ENCODE results near the gene CELF5. TPM values are rescaled to one million over a fixed set of nuclear protein-coding genes. Genes with fewer than 3 reads are reported as not detected.
A peak's percentile ranks its signal among the peaks of the same experiment; 100 is the strongest.
"Not testable (repeated sequence)": the region's sequence is repeated elsewhere in the genome, so short reads cannot be mapped to it uniquely, and the experiment has no call there.

CELF5 gene
- polyA plus RNA-seq, 1 donor from 2014 or later, result not detected

DNA sequence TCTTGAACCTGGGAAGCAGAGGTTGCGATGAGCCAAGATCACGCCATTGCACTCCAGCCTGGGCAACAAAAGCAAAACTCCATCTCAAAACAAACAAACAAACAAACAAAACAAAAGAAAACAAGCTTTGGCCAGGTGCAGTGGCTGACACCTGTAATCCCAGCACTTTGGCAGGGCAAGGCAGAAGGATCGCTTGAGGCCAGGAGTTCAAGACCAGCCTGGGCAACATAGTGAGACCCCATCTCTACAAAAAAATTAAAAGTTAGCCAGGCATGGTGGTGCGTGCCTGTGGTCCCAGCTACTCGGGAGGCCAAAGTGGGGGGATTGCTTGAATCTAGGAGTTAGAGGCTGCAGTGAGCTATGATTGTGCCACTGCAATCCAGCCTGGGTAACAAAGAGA lies 64.0 kb downstream of the CELF5 start:
- H3K27me3 Mint-ChIP-seq, H3K4me1 Mint-ChIP-seq, H3K36me3 Mint-ChIP-seq, H3K4me3 Mint-ChIP-seq, H3K9me3 Mint-ChIP-seq, H3K27ac Mint-ChIP-seq: not testable (repeated sequence)

DNA sequence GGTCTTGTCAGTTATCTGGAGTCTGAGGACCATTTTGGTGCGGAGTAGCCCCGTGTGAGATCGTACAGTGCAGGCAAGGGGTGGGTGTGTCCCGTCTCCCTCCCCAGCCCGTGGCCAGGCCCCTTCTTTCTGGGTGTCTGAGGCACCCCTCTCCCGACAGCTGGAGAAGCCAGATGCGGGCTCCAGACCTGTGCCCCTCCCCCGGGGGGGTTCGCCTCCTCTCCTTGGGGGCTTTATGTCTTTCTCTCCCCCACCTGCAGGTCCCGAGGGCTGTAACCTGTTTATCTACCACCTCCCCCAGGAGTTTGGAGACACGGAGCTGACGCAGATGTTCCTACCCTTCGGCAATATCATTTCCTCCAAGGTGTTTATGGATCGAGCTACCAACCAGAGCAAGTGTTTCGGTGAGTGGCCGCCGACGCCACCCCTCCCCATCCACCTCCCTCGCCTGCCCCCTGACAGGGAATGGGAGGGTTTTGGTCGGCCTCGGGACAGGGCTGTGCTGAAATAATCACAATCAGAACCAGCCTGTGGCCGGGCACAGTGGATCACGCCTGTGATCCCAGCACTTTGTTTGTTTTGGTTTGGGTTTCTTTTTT lies 65.6 kb downstream of the CELF5 start:
- Mint-ChIP-seq H3K4me1 (peaks cover 0 to 2% (median 0%) of the 10 kb centered on the region in 3 donors), H3K9me3 (peaks cover 0 to 2% (median 0%) of the 10 kb centered on the region in 3 donors), H3K27me3 (peaks cover 15% of the 10 kb centered on the region), H3K27ac (no peak overlapping the region), H3K4me3 (no peak overlapping the region), H3K36me3 (no peaks in the 10 kb centered on the region)

DNA sequence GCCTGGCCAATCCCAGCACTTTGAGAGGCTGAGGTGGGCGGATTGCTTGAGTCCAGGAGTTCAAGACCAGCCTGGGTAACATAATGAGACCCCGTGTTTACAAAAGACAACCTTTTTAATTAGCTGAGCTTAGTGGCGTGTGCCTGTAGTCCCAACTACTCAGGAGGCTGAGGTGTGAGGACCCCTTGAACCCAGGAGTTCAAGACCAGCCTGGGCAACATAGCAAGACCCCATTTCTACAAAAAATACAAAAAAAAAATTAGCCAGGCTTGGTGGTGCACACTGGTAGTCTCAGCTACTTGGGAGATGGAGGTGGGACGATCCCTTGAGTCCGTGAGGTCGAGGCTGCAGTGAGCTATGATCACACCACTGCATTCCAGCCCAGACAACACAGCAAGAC lies 66.4 kb downstream of the CELF5 start:
- not testable (repeated sequence) for H3K36me3 Mint-ChIP-seq, H3K27ac Mint-ChIP-seq, H3K4me3 Mint-ChIP-seq, H3K9me3 Mint-ChIP-seq, H3K4me1 Mint-ChIP-seq
- peaks cover 16% of the 10 kb centered on the region for H3K27me3 Mint-ChIP-seq

DNA sequence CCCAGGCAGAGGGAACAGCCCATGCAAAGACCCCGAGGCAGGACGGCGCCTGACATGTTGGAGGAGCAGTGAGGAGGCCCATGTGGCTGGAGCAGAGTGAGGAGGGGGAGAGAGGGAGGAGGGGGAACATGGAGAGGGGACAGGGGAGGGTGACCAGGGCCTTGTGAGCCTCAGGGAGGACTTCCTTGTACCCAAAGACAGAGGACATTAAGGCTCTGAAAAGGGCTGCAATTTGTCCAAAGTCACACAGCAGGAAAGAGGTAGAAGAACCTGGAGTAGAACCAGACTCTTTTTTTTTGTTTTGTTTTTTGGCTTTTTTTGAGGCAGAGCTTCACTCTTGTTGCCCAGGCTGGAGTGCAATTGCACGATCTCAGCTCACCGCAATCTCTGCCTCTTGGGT lies 67.2 kb downstream of the CELF5 start:
- H3K27ac Mint-ChIP-seq, result no peak overlapping the region
- H3K27me3 Mint-ChIP-seq, result peaks cover 14% of the 10 kb centered on the region

DNA sequence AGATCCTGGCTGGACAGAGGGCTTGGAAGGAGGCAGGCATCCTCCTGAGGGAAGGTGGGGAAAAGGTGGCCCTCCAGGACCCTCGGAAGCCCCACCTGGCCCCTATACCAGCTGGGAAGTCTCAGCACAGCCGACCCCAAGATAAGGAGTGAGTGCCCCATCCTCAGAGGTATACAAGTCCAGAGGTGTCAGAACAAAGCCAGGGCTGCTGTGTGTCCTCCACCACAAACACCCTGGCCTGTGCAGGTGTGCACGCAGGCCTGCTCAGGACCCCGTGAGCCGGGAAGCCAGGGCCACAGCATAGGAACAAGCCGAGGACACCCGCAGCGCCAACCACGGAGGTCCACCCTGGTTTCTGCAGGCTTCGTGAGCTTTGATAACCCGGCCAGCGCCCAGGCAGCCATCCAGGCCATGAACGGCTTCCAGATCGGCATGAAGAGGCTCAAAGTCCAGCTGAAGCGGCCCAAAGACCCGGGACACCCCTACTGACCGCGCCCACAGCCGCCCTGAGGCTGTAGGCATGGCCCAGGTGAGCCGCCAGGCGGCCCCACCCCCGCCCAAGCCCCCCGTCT lies 68.6 kb downstream of the CELF5 start:
- Mint-ChIP-seq H3K4me1 (no peaks in the 10 kb centered on the region), H3K27ac (no peak overlapping the region), H3K27me3 (peaks cover 14% of the 10 kb centered on the region), H3K4me3 (no peak overlapping the region), H3K9me3 (no peaks in the 10 kb centered on the region), H3K36me3 (no peaks in the 10 kb centered on the region)

More for the DNA sequence above, 67.2 kb downstream of the CELF5 start:
- no peak overlapping the region for H3K4me3 Mint-ChIP-seq
- H3K4me1 Mint-ChIP-seq, result peaks cover 0 to 2% (median 0%) of the 10 kb centered on the region in 3 donors
- H3K36me3 Mint-ChIP-seq, result no peaks in the 10 kb centered on the region
- H3K9me3 Mint-ChIP-seq, result no peaks in the 10 kb centered on the region

DNA sequence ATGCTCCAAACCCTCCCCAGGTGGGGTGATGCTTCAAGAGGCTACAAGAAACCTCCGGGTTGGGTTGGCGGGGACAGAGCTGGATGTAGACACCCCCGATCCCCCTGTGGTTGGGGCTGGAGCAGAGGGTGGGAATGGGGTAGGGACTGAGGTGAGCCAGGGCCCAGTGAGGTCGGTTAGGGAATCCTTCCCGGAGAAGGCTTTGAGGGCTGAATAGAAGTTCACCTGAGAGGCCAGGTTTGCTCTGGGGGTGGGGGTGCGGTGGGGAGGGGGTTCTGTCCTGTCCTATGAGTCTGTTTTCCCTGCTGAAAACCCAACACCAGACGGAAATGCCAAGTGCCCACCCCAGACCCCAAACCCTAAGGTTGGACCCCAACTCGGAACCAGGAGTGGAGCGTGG lies 69.1 kb downstream of the CELF5 start:
- Mint-ChIP-seq H3K4me3 (no peak overlapping the region), H3K4me1 (no peaks in the 10 kb centered on the region), H3K27ac (no peak overlapping the region), H3K27me3 (peaks cover 14% of the 10 kb centered on the region), H3K36me3 (no peaks in the 10 kb centered on the region), H3K9me3 (no peaks in the 10 kb centered on the region)

DNA sequence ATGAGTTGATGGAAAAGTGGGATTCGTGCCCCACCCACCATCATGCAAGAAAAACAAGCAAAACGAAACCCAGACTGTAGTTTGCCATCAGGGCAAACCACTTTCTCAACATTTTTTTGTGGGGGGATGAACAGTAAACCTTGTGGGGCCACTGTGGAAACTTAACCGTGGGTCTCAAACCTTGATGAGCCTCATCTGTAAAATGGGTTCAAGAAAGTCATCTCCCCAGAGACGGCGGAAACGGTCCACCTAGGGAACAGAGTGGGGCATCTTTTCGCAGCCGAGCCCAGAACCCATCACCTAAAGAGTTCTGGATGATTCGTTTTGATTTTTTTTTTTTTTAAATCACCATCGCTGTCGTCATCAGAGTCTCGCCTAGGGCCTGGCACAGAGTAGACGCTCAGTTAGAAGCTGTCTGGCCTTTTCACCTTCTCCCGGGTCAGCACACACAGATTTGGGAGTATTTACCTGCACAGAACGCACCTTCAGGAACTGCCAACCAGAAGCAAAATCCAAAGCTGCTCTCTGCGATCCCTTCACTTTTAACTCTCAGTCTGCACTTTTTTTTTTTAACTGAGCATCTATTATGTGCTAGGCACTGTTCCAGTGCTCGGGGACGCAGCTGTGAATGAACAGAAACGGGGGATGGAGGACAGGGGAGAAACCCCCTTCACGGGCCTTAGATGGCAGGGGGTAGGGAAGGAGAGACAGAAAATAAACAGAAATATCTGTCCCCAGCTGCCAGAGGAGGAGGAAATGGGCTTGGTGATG lies 69.8 kb downstream of the CELF5 start:
- Mint-ChIP-seq H3K4me1 (no peaks in the 10 kb centered on the region), H3K27me3 (peaks cover 16% of the 10 kb centered on the region), H3K27ac (no peak overlapping the region), H3K36me3 (no peaks in the 10 kb centered on the region), H3K4me3 (no peak overlapping the region), H3K9me3 (peaks cover 0 to 2% (median 2%) of the 10 kb centered on the region in 3 donors)

DNA sequence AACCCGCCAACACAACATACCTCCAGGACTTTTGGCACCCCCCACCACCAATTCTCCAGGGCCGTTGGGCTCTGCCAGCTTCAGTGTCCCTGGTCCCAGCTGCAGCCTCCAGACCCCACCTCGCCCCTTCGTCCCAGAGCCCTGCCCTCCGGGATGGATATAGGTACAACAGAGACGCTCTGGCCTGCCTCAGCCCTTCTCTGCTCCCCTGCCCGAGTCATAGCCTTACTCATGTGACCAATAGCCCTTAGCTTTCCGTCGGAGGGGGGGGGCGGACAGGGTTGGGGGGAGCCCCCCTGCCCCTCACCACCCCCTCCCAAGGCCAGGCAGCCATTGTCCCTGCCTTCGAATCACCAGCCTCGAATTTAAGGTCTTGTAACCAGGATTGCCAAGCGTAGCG lies 71.1 kb downstream of the CELF5 start:
- Mint-ChIP-seq H3K27me3 (peaks cover 13% of the 10 kb centered on the region), H3K36me3 (no peaks in the 10 kb centered on the region), H3K27ac (no peak overlapping the region), H3K4me3 (no peak overlapping the region), H3K4me1 (no peaks in the 10 kb centered on the region), H3K9me3 (peaks cover 0 to 2% (median 2%) of the 10 kb centered on the region in 3 donors)

DNA sequence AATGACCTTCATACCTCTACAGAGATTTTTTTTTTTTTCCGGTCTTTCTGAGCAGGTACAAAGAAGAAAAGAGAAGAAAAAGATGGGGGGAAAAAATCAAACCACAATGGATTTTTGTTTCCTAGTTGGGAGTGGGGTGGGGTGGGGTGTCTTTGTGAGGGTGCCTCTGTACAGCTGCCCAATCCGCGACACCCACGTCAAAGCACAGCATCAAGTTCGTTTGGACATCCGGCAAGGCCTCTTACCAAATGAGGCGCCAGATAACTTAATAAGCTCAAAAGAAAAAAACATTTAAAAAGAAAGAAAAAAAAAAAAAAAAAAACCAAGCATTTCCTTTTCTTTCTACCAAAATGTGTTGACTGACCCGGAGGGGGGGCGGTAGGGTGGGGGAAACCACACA lies 71.6 kb downstream of the CELF5 start:
- H3K27ac Mint-ChIP-seq, result no peak overlapping the region
- H3K4me1 Mint-ChIP-seq, result no peaks in the 10 kb centered on the region
- no peak overlapping the region for H3K4me3 Mint-ChIP-seq
- no peaks in the 10 kb centered on the region for H3K36me3 Mint-ChIP-seq
- H3K9me3 Mint-ChIP-seq, result peaks cover 0 to 2% (median 2%) of the 10 kb centered on the region in 3 donors
- H3K27me3 Mint-ChIP-seq, result peaks cover 13% of the 10 kb centered on the region

DNA sequence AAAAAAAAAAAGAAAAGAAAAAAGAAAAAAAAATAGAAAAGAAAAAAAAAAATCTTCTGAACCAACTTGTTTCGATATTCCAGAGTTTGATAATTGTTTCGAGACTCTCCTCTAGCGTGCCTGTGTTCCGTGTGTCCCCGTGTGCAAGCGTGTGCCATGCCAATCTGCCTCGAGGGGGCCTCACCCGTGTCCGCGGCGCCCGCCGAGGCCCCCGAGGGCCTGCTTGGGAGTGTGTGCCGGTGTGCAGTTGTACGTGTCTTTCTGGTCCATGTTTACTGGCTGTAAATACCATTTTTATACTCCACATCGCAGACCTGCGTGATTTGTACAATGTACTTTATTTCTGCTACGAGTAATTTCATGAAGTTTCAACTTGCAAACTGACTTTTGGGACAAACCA lies 72.0 kb downstream of the CELF5 start:
- no peaks in the 10 kb centered on the region for H3K4me1 Mint-ChIP-seq

DNA sequence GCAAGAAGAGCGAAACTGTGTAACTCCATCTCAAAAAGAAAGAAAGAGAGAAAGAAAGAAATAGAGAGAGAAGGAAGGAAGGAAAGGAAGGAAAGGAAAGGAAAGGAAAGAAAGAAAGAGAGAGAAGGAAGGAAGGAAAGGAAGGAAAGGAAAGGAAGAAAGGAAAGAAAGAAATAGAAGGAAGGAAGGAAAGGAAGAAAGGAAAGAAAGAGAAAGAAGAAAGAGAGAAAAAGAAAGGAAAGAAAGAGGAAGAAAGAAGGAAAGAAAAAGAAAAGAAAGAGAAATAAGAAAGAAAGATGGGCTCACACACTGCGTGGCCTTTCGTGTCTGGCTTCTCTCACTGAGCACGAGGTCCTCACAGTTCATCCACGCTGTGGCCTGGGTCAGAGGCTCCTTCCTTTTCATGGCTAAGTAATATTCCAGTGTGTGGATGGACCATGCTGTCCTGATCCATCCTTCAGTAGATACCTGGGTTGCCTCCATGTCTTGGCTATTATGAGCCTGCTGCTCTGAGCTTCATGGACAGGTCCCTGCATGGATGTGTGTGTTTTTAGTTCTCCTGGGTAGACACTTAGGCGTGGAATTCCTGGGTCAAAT lies 74.5 kb downstream of the CELF5 start:
- H3K4me1 Mint-ChIP-seq, result no peaks in the 10 kb centered on the region
- H3K9me3 Mint-ChIP-seq, result peaks cover 2 to 7% (median 5%) of the 10 kb centered on the region in 3 donors
- H3K4me3 Mint-ChIP-seq, result no peak overlapping the region
- peaks cover 16% of the 10 kb centered on the region for H3K27me3 Mint-ChIP-seq
- H3K27ac Mint-ChIP-seq, result no peak overlapping the region
- no peaks in the 10 kb centered on the region for H3K36me3 Mint-ChIP-seq

More for the DNA sequence above, 72.0 kb downstream of the CELF5 start:
- H3K36me3 Mint-ChIP-seq, result no peaks in the 10 kb centered on the region
- peaks cover 0 to 2% (median 2%) of the 10 kb centered on the region in 3 donors for H3K9me3 Mint-ChIP-seq
- H3K27ac Mint-ChIP-seq, result no peak overlapping the region
- H3K27me3 Mint-ChIP-seq, result peaks cover 13% of the 10 kb centered on the region
- H3K4me3 Mint-ChIP-seq, result no peak overlapping the region

DNA sequence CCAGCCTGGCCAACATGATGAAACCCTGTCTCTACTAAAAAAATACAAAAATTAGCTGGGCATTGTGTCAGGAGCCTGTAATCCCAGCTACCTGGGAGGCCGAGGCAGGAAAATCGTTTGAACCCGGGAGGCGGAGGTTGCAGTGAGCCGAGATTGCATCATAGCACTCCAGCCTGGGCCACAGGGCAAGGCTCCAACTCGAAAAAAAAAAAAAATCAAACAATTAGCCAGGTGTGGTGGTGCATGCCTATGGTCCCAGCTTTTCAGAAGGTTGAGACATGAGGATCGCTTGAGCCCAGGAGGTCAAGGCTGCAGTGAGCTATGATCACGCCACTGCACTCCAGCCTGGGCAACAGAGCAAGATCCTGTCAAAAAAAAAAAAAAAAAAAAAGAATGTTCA lies 76.1 kb downstream of the CELF5 start:
- not testable (repeated sequence) for H3K36me3 Mint-ChIP-seq, H3K27ac Mint-ChIP-seq, H3K4me1 Mint-ChIP-seq, H3K9me3 Mint-ChIP-seq, H3K27me3 Mint-ChIP-seq
- H3K4me3 Mint-ChIP-seq, result peak overlapping the region in 1 of 4 donors; percentile 22

DNA sequence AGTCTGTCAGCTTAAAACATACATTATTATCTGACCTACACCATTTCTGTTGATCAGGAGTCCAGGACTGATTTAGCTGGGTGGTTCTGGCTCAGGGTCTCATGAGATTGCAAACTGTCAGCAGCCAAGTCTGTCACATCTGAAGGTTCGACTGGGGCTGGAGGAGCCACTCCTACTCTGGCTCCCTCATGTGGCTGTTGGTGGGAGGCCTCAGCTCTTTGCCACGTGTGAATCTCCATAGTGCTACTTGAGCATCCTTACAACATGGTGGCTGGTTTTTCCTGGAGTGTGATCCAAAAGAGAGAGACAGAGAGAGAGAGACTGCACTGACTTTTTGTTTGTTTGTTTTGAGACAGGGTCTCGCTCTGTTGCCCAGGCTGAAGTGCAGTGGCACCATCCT lies 78.3 kb downstream of the CELF5 start:
- H3K4me1 Mint-ChIP-seq, result peaks cover 0 to 2% (median 0%) of the 10 kb centered on the region in 3 donors
- no peak overlapping the region for H3K4me3 Mint-ChIP-seq

DNA sequence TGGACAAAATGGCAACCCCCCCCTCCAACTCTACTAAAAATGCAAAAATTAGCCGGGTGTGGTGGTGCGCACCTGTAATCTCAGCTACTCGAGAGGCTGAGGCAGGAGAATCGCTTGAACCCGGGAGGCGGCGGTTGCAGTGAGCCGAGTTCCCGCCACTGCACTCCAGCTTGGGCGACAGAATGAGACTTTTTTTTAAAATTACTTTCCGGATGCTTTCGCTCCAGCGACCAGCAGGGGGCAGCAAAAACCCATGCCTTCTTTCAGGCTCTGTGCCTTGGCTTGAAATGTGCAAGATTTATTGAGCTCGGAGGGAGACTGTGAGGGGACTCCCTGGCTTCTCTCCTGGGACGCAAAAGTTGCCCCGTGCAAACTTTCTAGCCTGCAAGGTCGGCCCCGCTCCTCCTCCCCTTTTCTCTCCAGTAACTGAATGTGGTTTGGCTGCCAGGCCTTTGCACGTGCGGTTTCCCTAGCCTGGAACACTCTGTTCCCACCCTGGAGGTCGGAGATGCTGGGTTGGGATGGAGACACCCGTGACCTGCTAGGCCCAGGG lies 80.5 kb downstream of the CELF5 start:
- Mint-ChIP-seq H3K9me3 (peaks cover 2 to 9% (median 9%) of the 10 kb centered on the region in 3 donors), H3K36me3 (peaks cover 2% of the 10 kb centered on the region), H3K27ac (no peak overlapping the region), H3K4me3 (no peak overlapping the region), H3K27me3 (peaks cover 6% of the 10 kb centered on the region), H3K4me1 (peaks cover 0 to 2% (median 0%) of the 10 kb centered on the region in 3 donors)

More for the DNA sequence above, 78.3 kb downstream of the CELF5 start:
- peaks cover 2 to 7% (median 5%) of the 10 kb centered on the region in 3 donors for H3K9me3 Mint-ChIP-seq
- H3K27ac Mint-ChIP-seq, result no peak overlapping the region
- no peaks in the 10 kb centered on the region for H3K36me3 Mint-ChIP-seq
- peaks cover 6% of the 10 kb centered on the region for H3K27me3 Mint-ChIP-seq

DNA sequence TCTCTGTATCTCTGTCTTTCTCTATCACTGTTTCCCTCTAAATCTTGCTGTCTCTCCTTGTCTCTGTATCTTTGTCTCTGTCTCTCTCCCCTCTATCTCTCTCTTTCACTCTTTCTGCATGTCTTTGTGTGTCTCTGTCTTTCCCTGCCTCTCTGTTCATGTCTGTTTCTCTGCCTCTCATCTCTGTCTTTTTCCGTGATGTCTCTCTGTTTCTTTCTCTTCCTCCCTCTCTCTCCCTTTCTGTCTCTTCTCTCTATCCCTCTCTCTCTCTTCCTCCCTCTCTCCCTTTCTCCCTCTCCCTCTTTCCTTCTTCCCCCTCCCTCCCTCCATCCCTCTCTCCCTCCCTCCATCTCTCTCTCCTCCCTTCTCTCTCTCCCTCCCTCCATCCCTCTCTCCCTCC lies 85.3 kb downstream of the CELF5 start:
- peaks cover 24% of the 10 kb centered on the region for H3K27me3 Mint-ChIP-seq
- H3K4me3 Mint-ChIP-seq, result no peak overlapping the region
- H3K9me3 Mint-ChIP-seq, result peaks cover 2 to 5% (median 3%) of the 10 kb centered on the region in 3 donors
- H3K27ac Mint-ChIP-seq, result no peak overlapping the region
- H3K36me3 Mint-ChIP-seq, result peaks cover 2% of the 10 kb centered on the region
- peaks cover 0 to 2% (median 0%) of the 10 kb centered on the region in 3 donors for H3K4me1 Mint-ChIP-seq
